GM21423 (cell line): ENCODE data around the gene CEACAM3.
A peak's percentile ranks its signal among the peaks of the same experiment; 100 is the strongest.

Experiments used
- ATAC-seq: cut with Tn5 transposase; IDR thresholded peaks from one replicate; pipeline ENCODE4 v1.9.1; 2021; ENCODE audit warnings: mild to moderate bottlenecking, moderate library complexity; ENCODE audit not compliant: unreplicated experiment

The CEACAM3 gene

DNA sequence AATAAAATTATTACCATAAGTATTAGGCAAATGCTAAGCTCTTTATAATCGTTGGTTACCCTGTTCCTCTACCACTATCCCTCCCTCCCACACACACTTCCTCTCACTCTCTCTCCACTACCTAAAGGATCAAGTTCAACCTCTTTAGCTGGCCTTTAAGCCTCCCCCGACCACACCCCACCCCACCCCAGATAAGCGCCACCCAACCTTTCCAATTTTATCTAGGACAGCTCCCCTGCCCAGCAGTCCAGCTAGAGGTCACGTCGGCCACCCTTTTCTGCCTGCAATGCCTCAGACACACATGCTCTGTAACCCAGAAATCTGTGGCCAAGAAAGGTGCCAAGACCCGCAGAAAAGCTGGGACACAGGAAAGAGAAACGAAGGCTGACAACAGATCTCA lies 47.0 kb downstream of the CEACAM3 start:
- ATAC-seq: no peak

DNA sequence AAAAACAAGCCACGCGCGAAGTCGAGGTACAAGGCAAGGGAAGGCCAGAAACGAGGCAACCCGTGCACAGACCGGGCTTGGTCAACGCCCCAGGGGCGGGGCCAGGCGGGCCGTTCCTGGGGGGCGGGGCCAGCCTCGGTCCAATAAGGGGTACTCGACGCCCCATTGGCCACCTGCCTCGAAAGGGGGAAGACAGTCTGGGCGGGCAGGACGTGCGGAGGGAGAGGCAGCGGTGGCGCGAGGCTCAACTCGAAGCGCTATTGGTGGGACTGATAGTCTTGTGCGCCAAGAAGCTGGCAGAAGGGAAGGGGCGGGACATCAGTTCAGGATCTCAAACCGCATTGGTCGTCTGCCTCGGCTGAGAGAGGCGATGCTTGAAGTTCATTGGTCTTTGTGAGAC lies 48.2 kb downstream of the CEACAM3 start, which contains the start of gene LYPD4:
Gene LYPD4, minus strand, starts transcription at position 83 of the 400 bp plus-strand sequence. CDS start 5,398 bp downstream, outside the sequence.
- ATAC-seq: no peak

DNA sequence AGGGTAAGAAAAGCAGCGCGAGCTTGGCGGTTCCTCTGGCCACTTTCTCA lies 48.4 kb downstream of the CEACAM3 start, which contains the start of gene DMRTC2:
Gene DMRTC2, plus strand, starts transcription at position 42 of the 50 bp plus-strand sequence. CDS start 2,387 bp downstream, outside the sequence.
- no peak for ATAC-seq

DNA sequence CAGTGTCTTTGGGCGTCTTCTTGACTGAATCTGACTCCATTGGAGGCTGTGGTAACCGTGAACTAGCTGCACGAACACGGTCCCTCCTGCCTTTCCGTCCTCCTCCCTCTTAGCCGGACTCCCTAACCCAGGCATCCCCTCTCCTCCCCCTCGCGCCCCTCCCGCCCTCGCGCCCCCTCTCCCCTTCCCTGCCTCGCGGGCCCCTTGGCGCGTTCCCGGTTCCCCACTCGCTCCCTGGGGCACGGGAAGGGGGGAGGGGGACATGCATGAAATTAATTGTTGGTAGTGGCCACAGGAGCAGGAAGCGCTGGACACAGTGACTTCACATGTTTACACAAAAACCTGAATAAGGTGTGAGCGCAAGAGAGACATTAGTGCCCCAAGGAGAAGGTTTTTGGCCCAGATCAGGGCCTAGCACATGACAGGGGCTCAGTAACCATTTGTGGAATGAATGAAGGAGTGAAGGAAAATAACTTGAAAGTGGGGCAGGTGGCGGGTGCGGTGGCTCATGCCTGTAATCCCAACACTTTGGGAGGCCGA lies 48.7 kb downstream of the CEACAM3 start:
- ATAC-seq: no peak

DNA sequence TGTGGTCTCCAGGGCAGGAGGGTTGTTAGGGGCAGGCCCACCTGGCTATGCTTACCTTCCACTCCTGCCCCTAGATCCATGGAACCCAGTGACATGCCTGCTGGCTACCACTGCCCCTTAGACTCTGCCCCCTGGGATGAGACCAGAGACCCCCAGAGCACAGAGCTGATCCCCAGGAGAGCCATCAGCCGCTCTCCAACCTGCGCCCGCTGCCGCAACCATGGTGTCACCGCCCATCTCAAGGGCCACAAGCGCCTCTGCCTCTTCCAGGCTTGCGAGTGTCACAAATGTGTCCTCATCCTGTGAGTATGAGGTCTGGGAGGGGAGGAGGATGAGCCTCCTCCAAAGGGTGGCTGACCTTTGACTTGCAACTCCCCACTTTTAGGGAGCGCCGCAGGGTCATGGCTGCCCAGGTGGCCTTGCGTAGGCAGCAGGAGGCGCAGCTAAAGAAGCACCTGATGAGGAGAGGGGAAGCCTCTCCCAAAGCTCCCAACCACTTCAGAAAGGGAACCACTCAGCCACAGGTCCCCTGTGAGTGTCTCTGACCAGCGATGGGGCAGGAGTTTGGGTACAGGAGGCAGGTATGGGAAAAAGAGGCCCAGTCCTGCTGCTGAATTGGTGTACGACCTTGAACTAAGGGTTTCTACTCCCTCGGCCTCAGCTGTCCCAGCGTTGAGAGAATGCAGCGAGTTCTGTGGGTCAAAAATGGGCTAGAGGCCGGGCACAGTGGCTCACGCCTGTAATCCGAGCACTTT lies 51.1 kb downstream of the CEACAM3 start:
- ATAC-seq: no peak

DNA sequence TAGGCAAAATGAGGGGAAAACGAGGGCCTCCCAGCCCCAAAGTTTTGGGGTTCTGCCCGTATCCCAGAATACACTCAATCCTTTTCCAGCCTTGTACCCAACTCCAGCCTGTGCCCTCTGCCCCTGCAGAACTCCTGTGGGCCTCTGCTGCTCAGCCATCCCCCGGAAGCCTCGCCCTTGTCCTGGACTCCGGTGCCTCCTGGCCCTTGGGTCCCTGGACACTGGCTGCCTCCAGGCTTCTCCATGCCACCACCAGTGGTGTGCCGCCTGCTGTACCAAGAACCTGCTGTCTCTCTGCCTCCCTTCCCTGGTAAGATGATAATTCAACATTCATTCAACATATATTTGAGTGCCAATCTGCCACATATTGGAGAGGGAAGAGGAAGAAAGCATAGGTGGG lies 52.3 kb downstream of the CEACAM3 start:
- ATAC-seq: no peak

DNA sequence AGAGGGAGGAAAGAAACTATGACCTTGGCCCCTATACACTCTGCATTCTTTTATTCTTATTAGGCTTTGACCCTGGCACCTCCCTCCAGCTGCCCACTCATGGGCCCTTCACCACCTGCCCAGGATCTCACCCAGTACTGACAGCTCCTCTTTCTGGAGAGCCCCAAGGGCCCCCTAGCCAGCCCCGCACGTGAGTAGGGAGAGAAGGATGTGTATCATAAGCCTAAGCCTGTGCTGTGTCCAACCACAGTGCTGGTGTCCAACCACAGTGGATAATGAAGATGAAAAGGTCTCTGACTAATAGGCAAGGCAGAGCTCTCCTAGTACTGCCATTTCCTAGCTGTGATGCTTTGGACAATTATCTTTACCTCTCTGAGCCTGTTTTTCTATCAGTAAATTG lies 52.7 kb downstream of the CEACAM3 start:
- ATAC-seq: no peak

DNA sequence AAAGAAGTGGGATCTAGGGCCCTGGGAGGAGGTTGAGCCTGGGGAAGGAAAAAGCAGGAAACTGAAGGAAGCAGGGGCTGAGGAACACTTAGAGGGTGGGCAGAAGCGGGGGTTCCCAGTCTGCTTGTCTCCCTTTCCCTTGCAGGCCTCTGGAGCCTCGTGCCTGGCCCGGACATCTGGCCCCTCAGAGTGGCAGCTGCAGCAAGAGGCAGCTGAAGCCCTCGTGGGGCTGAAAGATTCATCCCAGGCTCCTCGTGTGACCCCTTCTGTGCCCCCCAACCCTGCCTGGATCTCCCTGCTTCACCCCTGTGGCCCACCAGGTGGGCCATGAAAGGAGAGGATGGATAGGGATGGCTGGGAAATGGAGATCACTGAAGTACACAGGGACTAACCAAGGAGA lies 54.0 kb downstream of the CEACAM3 start:
- no peak for ATAC-seq

DNA sequence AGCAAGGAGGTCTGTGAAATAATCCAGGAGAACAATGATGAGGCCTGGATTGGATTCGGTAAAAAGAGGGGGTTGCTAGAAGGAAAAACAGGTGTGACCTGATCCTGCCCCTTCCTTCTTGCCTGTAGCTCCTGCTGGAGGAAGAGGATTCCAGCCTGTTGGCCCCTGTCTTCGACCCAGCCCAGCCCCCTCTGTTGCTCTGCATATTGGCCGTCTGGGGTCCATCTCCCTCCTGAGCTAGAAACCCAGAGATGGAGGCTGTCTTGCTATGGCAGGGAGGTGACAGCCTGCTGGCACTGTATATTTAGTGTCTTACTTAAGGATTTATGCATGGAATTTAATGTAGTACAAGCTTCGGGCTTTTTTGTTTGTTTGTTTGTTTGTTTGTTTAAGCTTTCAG lies 55.1 kb downstream of the CEACAM3 start:
- ATAC-seq: no peak

DNA sequence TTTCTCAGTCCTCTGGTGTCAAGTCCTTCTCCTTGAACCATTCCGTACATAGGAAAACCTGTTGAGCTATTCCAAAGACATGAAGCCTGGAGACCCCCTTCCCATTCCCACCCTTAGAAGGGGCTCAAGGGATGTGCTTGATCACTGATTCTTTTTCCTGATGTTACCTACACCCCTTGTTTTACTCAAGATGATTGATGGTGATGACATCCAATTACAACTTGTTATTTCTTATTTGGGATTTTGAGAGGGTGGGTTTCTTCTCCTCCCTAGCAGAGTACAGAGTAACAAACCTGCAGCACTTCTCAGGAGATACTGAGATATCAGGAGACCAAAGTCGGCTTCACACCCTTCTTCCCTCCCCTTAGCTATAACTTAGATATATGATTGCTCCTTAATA lies 57.0 kb downstream of the CEACAM3 start:
- no peak for ATAC-seq

DNA sequence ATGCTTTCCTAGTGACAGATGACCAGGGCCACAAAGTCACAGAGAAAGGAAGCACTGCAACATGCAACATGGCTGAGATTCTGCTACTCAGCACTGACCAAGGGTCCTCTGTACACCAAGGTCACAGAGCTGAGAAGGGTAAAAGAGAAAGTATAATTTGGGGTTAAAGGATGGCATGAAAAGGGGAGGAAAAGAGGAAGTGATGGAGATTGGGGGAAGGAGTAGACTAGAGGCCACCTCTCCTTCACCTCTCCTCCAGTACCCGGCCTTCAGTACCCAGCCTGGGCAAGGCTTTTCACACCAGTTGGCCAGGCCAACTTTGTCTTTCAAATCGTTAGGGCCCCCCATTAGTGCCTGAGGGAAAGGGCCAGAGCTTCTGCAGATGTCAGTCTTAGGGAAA lies 57.4 kb downstream of the CEACAM3 start:
- ATAC-seq: no peak

DNA sequence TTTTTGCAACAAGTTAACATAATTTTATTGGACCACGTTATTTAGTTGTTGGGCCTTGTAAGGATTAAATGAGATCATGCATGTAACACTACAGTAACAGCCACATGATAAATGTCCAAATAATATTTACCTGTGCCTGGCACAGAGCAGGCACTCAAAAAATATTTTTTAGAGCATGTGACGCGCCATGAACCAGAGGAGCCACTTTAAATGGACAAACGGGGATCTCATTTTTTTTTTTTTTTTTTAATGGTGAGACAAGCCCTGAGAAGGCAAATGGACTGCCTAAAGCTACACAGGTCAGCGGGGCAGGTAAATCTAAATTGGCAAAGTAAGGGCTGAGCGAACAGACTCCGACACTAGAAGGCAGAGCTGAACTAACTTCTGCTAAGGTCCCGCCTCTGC lies 62.8 kb downstream of the CEACAM3 start:
- no peak for ATAC-seq

DNA sequence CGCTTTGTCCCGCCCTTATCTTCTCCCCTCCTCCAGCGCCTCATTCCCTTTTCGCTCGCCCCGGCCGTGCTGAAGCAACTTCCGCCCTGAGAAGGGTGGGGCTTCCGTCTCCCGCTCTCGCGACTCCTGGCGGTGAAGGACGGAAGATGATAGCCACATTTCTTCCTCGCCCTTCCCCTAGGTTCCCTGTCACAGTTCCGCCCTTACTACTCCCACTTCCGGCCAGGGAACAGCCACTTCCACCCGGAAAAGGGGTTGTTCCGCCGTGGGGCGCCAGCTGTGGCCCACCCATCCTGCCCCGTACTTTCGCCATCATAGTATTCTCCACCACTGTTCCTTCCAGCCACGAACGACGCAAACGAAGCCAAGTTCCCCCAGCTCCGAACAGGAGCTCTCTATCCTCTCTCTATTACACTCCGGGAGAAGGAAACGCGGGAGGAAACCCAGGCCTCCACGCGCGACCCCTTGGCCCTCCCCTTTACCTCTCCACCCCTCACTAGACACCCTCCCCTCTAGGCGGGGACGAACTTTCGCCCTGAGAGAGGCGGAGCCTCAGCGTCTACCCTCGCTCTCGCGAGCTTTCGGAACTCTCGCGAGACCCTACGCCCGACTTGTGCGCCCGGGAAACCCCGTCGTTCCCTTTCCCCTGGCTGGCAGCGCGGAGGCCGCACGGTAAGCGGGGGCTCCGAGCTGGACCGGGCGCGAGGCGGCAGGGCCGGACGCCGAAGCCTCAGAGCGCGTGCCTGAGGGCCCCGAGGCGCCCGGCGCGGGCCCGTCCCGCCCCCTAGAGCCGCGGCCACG lies 63.4 kb downstream of the CEACAM3 start, which contains the start of gene RPS19:
Gene RPS19, plus strand, starts transcription at position 638 of the 801 bp plus-strand sequence. CDS start 520 bp downstream, outside the sequence.
- ATAC-seq: peak; percentile 76

DNA sequence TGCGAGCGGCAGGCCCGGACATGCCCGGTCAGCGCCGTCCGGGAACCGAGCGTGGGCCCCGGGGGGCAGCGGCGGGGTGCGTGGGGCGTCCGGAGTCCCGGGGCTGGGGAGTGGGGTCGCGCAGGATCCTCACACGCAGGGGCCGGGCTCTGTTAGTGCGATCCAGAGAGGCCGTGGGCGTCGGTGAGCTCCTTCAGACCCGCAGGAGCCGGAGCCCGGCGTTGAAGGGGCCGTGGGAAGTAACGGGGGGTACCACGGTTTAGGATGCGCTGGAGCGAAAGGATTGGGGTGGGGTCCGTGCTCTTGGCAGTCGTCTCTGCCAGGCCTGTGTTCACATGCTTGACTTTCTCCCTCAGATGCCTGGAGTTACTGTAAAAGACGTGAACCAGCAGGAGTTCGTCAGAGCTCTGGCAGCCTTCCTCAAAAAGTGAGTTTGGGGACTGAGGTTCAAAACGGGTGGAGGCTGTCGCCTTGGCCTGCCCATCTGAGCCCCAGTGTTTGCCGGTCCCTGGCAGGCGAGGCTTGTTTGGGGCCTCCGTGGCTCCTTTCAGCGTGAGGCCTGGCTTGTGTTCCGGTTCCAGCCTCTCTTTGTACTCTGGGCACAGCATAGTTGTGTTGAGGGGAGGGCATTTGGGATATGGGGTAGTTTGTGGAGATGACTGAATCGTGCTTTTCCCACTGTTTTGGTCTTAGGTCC lies 64.2 kb downstream of the CEACAM3 start:
- no peak for ATAC-seq
